ENCODE measurements around the gene PLCB1.

Gene PLCB1

GRCh38 chr20:8880085-8880853 is 748.2 kb downstream of the PLCB1 start:
- Histone ChIP-seq H3K4me3 (ENCODE audit: low read depth, low read length, poor library complexity, severe bottlenecking) (no peak overlapping the region), H3K36me3 (ENCODE audit: insufficient read depth, low read length) (no peaks in the 10 kb centered on the region), H3K79me2 (ENCODE audit: insufficient read depth, low read length) (no peaks in the 10 kb centered on the region), H3K9me2 (ENCODE audit: low read depth, low read length) (no peaks in the 10 kb centered on the region), H3K4me1 (ENCODE audit: insufficient read depth, low read length, severe bottlenecking) (no peaks in the 10 kb centered on the region), H4K20me1 (ENCODE audit: insufficient read depth, low read length) (no peaks in the 10 kb centered on the region), H3K9ac (ENCODE audit: low read length) (no peak overlapping the region), H3K4me2 (ENCODE audit: low read length) (no peak overlapping the region), H3F3A (ENCODE audit: insufficient read depth, low read length) (no peaks in the 10 kb centered on the region), H3K9me3 (ENCODE audit: low read length) (no peaks in the 10 kb centered on the region), H2AFZ (ENCODE audit: low read length) (no peak overlapping the region), H3K27ac (ENCODE audit: low read depth, low read length, poor library complexity, severe bottlenecking) (no peak overlapping the region), H3K27me3 (ENCODE audit: insufficient read depth, low read length) (no peaks in the 10 kb centered on the region)
- TF ChIP-seq, protein P1, sequence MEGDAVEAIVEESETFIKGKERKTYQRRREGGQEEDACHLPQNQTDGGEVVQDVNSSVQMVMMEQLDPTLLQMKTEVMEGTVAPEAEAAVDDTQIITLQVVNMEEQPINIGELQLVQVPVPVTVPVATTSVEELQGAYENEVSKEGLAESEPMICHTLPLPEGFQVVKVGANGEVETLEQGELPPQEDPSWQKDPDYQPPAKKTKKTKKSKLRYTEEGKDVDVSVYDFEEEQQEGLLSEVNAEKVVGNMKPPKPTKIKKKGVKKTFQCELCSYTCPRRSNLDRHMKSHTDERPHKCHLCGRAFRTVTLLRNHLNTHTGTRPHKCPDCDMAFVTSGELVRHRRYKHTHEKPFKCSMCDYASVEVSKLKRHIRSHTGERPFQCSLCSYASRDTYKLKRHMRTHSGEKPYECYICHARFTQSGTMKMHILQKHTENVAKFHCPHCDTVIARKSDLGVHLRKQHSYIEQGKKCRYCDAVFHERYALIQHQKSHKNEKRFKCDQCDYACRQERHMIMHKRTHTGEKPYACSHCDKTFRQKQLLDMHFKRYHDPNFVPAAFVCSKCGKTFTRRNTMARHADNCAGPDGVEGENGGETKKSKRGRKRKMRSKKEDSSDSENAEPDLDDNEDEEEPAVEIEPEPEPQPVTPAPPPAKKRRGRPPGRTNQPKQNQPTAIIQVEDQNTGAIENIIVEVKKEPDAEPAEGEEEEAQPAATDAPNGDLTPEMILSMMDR (IDR thresholded peaks at IDR 0.05; ENCODE audit: low read length), result no peak
- TF ChIP-seq EZH2 (IDR thresholded peaks at IDR 0.05; ENCODE audit: borderline replicate concordance, low read length), result no peak

- Histone ChIP-seq H3K9me2 (ENCODE audit: low read depth, low read length) (no peaks in the 10 kb centered on the region), H3K9ac (ENCODE audit: low read length) (no peak overlapping the region), H3F3A (ENCODE audit: insufficient read depth, low read length) (no peaks in the 10 kb centered on the region), H3K36me3 (ENCODE audit: insufficient read depth, low read length) (no peaks in the 10 kb centered on the region), H3K79me2 (ENCODE audit: insufficient read depth, low read length) (no peaks in the 10 kb centered on the region), H4K20me1 (ENCODE audit: insufficient read depth, low read length) (no peaks in the 10 kb centered on the region), H3K4me3 (ENCODE audit: low read depth, low read length, poor library complexity, severe bottlenecking) (no peak overlapping the region), H3K4me1 (ENCODE audit: insufficient read depth, low read length, severe bottlenecking) (no peaks in the 10 kb centered on the region), H3K27ac (ENCODE audit: low read depth, low read length, poor library complexity, severe bottlenecking) (no peak overlapping the region), H3K4me2 (ENCODE audit: low read length) (no peak overlapping the region), H3K27me3 (ENCODE audit: insufficient read depth, low read length) (no peaks in the 10 kb centered on the region), H2AFZ (ENCODE audit: low read length) (no peak overlapping the region), H3K9me3 (ENCODE audit: low read length) (peaks cover 6% of the 10 kb centered on the region; the same call in 1 of the 2 replicates)
- TF ChIP-seq EZH2 (IDR thresholded peaks at IDR 0.05; ENCODE audit: borderline replicate concordance, low read length), result no peak
- TF ChIP-seq, protein P1 (IDR thresholded peaks at IDR 0.05; ENCODE audit: low read length), result no peak
Measured at GRCh38 chr20:8891039-8891438, 759.0 kb downstream of the PLCB1 start.

GRCh38 chr20:8895472-8895871 is 763.4 kb downstream of the PLCB1 start:
- TF ChIP-seq, protein P1 (IDR thresholded peaks at IDR 0.05; ENCODE audit: low read length), result no peak
- no peak for TF ChIP-seq EZH2 (IDR thresholded peaks at IDR 0.05; ENCODE audit: borderline replicate concordance, low read length)
- H3K4me2 ChIP-seq (ENCODE audit: low read length), result no peak overlapping the region
- H4K20me1 ChIP-seq (ENCODE audit: insufficient read depth, low read length), result no peaks in the 10 kb centered on the region

More at GRCh38 chr20:8895472-8895871, 763.4 kb downstream of the PLCB1 start:
- Histone ChIP-seq H3K9ac (ENCODE audit: low read length) (no peak overlapping the region), H3K9me2 (ENCODE audit: low read depth, low read length) (no peaks in the 10 kb centered on the region), H3F3A (ENCODE audit: insufficient read depth, low read length) (no peaks in the 10 kb centered on the region), H3K27ac (ENCODE audit: low read depth, low read length, poor library complexity, severe bottlenecking) (no peak overlapping the region), H3K9me3 (ENCODE audit: low read length) (peaks cover 6% of the 10 kb centered on the region; the same call in 1 of the 2 replicates), H3K4me1 (ENCODE audit: insufficient read depth, low read length, severe bottlenecking) (no peaks in the 10 kb centered on the region), H3K4me3 (ENCODE audit: low read depth, low read length, poor library complexity, severe bottlenecking) (no peak overlapping the region), H3K27me3 (ENCODE audit: insufficient read depth, low read length) (no peaks in the 10 kb centered on the region), H2AFZ (ENCODE audit: low read length) (no peak overlapping the region), H3K79me2 (ENCODE audit: insufficient read depth, low read length) (no peaks in the 10 kb centered on the region), H3K36me3 (ENCODE audit: insufficient read depth, low read length) (no peaks in the 10 kb centered on the region)
